SK-N-SH treated with all-trans-retinoic acid at 6 μM for 48 hours (cell line): ENCODE results near the gene PLOD2.

Experiments used
- ATAC-seq: fragments of 200-7000 bp; cut with Tn5 transposase; 3 replicates; pipeline ENCODE4 v1.9.1; 2020; ENCODE audit warnings: mild to moderate bottlenecking, moderate library complexity
- ARNTL ChIP-seq: fragments of 450-650 bp; formaldehyde crosslinking; IDR thresholded peaks from 2 replicates; pipeline ENCODE4 v1.5.0; 2020; ENCODE audit warnings: low read depth, mild to moderate bottlenecking, moderate library complexity, borderline replicate concordance
- CSDC2 ChIP-seq: fragments of 250-450 bp; sonication (Bioruptor Pico); IDR thresholded peaks from 2 replicates; pipeline ENCODE4 v1.5.0; 2020; ENCODE audit warnings: mild to moderate bottlenecking, moderate library complexity
- ESRRG ChIP-seq: fragments of 250-450 bp; sonication (Bioruptor Pico); IDR thresholded peaks from 2 replicates; pipeline ENCODE4 v1.6.1; 2021; ENCODE audit warnings: mild to moderate bottlenecking
- ISL1 ChIP-seq: fragments of 250-450 bp; sonication (Bioruptor Pico); IDR thresholded peaks from 2 replicates; pipeline ENCODE4 v2.1.2; 2022; ENCODE audit warnings: mild to moderate bottlenecking, moderate library complexity
- PPARA ChIP-seq: fragments of 250-450 bp; sonication (Bioruptor Pico); IDR thresholded peaks from 2 replicates; pipeline ENCODE4 v1.5.0; 2020; ENCODE audit warnings: mild to moderate bottlenecking, borderline replicate concordance
- RARB ChIP-seq: fragments of 250-450 bp; sonication (Bioruptor Pico); IDR thresholded peaks from 2 replicates; pipeline ENCODE4 v1.8.0; 2021; ENCODE audit warnings: mild to moderate bottlenecking, moderate library complexity
- SNAI2 ChIP-seq: fragments of 250-450 bp; sonication (Bioruptor Pico); IDR thresholded peaks from 2 replicates; pipeline ENCODE4 v1.5.0; 2020; ENCODE audit warnings: mild to moderate bottlenecking, moderate library complexity
- TCF4 ChIP-seq: fragments of 250-450 bp; sonication (Bioruptor Pico); IDR thresholded peaks from 2 replicates; pipeline ENCODE4 v1.8.0; 2021; ENCODE audit warnings: mild to moderate bottlenecking, moderate library complexity, borderline replicate concordance
- TOX ChIP-seq: fragments of 250-450 bp; sonication (Bioruptor Pico); IDR thresholded peaks from 2 replicates; pipeline ENCODE4 v1.8.0; 2021; ENCODE audit warnings: mild to moderate bottlenecking, moderate library complexity, borderline replicate concordance
- ZFP3 ChIP-seq: fragments of 250-450 bp; sonication (Bioruptor Pico); IDR thresholded peaks from 2 replicates; pipeline ENCODE4 v1.5.0; 2020; ENCODE audit warnings: mild to moderate bottlenecking, moderate library complexity
- ZFP30 ChIP-seq: fragments of 450-650 bp; formaldehyde crosslinking; IDR thresholded peaks from 2 replicates; pipeline ENCODE4 v1.5.0; 2022; ENCODE audit warnings: mild to moderate bottlenecking, moderate library complexity
- ZNF565 ChIP-seq: fragments of 450-650 bp; formaldehyde crosslinking; conservative IDR thresholded peaks from 2 replicates; pipeline ENCODE4 v1.5.0; 2020; ENCODE audit warnings: low read depth, mild to moderate bottlenecking, moderate library complexity
- ZNF70 ChIP-seq: fragments of 450-650 bp; formaldehyde crosslinking; IDR thresholded peaks from 2 replicates; pipeline ENCODE4 v1.5.0; 2020; ENCODE audit warnings: mild to moderate bottlenecking, moderate library complexity
- TF ChIP-seq, protein P1 (sequence below): fragments of 250-450 bp; sonication (Bioruptor Pico); IDR thresholded peaks from 2 replicates; pipeline ENCODE4 v1.5.0; 2020; ENCODE audit warnings: mild to moderate bottlenecking, moderate library complexity
- TF ChIP-seq, protein P2 (sequence below): fragments of 250-450 bp; sonication (Bioruptor Pico); IDR thresholded peaks from 2 replicates; pipeline ENCODE4 v1.5.1; 2020; ENCODE audit warnings: low read depth, mild to moderate bottlenecking, moderate library complexity
- TF ChIP-seq, protein P3 (sequence below): fragments of 250-450 bp; sonication (Bioruptor Pico); IDR thresholded peaks from 2 replicates; pipeline ENCODE4 v1.8.0; 2021; ENCODE audit warnings: low read depth, mild to moderate bottlenecking, moderate library complexity, borderline replicate concordance
- TF ChIP-seq, protein P4 (sequence below): fragments of 250-450 bp; sonication (Bioruptor Pico); IDR thresholded peaks from 2 replicates; pipeline ENCODE4 v1.8.0; 2020; ENCODE audit warnings: mild to moderate bottlenecking, moderate library complexity, borderline replicate concordance

Gene PLOD2

DNA sequence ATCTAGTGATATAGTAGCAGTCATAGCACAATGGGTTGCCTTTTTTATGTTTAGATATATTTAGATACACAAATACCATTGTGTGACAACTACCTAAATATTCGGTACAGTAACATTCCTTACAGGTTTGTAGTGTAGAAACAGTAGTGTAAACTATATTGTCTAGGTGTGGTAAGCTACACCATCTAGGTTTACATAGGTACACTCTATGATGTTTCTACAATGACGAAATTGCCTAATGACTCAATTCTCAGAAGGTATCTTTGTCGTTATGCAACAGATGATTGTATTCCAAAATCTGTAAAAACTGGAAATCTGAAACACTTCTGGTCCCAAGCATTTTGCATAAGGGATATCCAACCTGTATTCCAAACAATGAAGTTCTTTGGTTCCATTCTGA is 24.3 kb downstream of the PLOD2 start:
- TF ChIP-seq, protein P1, sequence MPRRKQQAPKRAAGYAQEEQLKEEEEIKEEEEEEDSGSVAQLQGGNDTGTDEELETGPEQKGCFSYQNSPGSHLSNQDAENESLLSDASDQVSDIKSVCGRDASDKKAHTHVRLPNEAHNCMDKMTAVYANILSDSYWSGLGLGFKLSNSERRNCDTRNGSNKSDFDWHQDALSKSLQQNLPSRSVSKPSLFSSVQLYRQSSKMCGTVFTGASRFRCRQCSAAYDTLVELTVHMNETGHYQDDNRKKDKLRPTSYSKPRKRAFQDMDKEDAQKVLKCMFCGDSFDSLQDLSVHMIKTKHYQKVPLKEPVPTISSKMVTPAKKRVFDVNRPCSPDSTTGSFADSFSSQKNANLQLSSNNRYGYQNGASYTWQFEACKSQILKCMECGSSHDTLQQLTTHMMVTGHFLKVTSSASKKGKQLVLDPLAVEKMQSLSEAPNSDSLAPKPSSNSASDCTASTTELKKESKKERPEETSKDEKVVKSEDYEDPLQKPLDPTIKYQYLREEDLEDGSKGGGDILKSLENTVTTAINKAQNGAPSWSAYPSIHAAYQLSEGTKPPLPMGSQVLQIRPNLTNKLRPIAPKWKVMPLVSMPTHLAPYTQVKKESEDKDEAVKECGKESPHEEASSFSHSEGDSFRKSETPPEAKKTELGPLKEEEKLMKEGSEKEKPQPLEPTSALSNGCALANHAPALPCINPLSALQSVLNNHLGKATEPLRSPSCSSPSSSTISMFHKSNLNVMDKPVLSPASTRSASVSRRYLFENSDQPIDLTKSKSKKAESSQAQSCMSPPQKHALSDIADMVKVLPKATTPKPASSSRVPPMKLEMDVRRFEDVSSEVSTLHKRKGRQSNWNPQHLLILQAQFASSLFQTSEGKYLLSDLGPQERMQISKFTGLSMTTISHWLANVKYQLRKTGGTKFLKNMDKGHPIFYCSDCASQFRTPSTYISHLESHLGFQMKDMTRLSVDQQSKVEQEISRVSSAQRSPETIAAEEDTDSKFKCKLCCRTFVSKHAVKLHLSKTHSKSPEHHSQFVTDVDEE, result no peak
- TF ChIP-seq ZFP3, result no peak
- ATAC-seq, result no peak

DNA sequence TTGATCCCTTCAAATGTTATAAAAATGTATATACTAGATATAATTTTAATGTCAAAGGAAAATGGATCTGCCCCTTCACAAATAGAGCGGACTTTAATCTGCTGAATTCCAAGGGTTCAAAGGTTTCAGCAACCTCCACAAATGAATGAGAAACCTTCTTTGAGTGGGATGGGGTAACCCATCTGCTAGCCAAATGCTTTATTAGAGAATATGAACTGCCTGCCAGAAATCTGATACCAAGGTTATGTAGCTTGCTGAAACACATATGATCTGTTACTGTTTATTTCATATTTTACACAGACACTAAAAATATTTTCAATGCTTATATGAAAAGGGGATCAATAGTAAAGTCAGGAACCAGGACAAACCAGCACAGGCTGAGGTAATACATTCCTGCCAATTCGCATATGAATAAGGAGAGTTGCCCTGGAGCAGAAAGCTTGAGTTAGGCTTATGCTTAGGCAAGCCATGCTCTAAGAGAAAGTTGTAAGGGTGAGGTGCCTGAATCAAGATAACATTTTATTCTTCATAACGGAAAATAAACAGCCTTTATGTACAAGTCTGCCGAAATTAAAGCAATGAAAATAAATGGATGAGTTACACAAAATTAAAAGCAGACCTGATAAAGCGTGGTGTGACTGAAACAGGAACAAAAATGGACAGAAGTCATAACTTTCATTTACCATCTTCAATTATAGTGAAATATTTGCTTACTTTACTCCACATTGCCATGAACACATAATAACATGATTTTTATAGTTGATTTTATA is 26.5 kb downstream of the PLOD2 start:
- no peak for TF ChIP-seq ARNTL
- TF ChIP-seq, protein P1, result no peak
- no peak for TF ChIP-seq PPARA (CRISPR knock-in tag)
- no peak for TF ChIP-seq CSDC2 (CRISPR knock-in tag)
- TF ChIP-seq, protein P2, sequence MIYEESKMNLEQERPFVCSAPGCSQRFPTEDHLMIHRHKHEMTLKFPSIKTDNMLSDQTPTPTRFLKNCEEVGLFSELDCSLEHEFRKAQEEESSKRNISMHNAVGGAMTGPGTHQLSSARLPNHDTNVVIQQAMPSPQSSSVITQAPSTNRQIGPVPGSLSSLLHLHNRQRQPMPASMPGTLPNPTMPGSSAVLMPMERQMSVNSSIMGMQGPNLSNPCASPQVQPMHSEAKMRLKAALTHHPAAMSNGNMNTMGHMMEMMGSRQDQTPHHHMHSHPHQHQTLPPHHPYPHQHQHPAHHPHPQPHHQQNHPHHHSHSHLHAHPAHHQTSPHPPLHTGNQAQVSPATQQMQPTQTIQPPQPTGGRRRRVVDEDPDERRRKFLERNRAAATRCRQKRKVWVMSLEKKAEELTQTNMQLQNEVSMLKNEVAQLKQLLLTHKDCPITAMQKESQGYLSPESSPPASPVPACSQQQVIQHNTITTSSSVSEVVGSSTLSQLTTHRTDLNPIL (CRISPR knock-in tag), result no peak
- TF ChIP-seq ISL1 (CRISPR knock-in tag), result no peak
- TF ChIP-seq ESRRG (CRISPR knock-in tag), result no peak
- TF ChIP-seq SNAI2, result no peak
- TF ChIP-seq, protein P3, sequence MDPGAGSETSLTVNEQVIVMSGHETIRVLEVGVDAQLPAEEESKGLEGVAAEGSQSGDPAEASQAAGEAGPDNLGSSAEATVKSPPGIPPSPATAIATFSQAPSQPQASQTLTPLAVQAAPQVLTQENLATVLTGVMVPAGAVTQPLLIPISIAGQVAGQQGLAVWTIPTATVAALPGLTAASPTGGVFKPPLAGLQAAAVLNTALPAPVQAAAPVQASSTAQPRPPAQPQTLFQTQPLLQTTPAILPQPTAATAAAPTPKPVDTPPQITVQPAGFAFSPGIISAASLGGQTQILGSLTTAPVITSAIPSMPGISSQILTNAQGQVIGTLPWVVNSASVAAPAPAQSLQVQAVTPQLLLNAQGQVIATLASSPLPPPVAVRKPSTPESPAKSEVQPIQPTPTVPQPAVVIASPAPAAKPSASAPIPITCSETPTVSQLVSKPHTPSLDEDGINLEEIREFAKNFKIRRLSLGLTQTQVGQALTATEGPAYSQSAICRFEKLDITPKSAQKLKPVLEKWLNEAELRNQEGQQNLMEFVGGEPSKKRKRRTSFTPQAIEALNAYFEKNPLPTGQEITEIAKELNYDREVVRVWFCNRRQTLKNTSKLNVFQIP (CRISPR knock-in tag), result no peak
- no peak for TF ChIP-seq ZFP3
- no peak for TF ChIP-seq ZNF565 (CRISPR knock-in tag)
- no peak for TF ChIP-seq RARB
- TF ChIP-seq ZFP30 (CRISPR knock-in tag), result no peak
- TF ChIP-seq, all 23 proteins: peak for 0
- no peak for ATAC-seq

DNA sequence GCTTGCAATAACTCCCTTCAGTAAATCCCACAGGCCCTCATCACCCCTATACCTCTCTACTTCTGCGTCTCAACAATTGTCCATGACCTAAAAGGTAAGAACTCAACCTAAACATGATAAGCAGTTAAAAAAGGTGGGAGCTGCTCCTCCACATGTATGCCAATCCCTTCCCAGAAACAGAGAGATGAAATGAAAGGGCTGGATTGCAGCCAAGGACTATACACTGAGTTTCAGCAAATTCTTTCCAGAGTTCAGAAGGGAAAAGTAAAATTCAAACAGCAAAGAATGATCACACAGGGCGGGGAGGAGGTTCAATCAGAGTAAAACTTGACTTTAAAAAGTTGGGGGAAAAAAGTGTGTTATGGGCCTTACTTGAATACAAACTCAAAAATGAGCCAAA is 27.5 kb downstream of the PLOD2 start:
- ATAC-seq, result no peak
- TF ChIP-seq, protein P4, sequence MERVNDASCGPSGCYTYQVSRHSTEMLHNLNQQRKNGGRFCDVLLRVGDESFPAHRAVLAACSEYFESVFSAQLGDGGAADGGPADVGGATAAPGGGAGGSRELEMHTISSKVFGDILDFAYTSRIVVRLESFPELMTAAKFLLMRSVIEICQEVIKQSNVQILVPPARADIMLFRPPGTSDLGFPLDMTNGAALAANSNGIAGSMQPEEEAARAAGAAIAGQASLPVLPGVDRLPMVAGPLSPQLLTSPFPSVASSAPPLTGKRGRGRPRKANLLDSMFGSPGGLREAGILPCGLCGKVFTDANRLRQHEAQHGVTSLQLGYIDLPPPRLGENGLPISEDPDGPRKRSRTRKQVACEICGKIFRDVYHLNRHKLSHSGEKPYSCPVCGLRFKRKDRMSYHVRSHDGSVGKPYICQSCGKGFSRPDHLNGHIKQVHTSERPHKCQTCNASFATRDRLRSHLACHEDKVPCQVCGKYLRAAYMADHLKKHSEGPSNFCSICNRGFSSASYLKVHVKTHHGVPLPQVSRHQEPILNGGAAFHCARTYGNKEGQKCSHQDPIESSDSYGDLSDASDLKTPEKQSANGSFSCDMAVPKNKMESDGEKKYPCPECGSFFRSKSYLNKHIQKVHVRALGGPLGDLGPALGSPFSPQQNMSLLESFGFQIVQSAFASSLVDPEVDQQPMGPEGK, result no peak
- TF ChIP-seq ZNF565 (CRISPR knock-in tag) (no peak), RARB (no peak), CSDC2 (CRISPR knock-in tag) (no peak), ISL1 (CRISPR knock-in tag) (no peak)

DNA sequence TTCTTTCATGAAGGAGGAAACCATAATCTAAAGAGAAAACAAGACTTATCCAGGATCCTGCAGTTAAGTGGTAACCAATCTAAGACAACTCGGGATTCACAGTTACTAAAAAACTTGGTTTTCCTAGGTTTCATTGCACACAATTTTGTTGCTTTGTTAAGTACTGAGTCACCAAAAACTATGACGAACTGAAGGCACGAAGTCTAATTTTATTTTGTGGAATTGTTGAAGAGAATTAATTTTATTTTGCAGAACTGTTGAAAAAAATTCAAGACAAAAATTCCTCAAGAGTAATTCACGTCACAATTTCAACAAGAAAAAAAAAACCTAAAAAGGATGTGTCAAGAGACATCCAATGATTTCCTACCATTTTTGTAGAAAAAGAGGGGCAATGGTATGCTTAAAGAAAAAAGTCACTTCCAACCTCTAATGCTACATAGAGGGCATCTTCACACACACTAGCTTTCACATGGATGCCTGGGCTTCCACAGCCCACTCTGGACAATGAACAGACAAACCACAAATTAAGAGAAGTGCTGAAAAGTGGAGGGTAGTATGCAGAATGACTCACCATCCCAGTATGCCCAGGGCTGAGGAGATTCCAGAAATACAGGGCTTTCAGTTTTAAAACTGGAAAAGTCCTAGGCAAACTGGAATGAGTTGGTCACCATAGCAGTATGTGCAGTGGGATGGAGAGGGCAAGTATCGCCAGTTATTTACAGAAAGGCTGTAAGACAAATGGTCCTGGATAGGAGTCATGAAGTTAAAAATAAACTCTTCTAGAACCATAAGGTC is 29.2 kb downstream of the PLOD2 start:
- ATAC-seq, result peak; percentile 70
- TF ChIP-seq TCF4 (no peak), TOX (no peak), ZNF70 (CRISPR knock-in tag) (no peak), ARNTL (no peak)
